Right lobe of liver (tissue), 6 donors: Measurements from ENCODE around the gene ENOX1. TPM values are rescaled to one million over a fixed set of nuclear protein-coding genes. Genes with fewer than 3 reads are reported as not detected.

Experiments
- ATAC-seq, 4 donors: fragments of 200-7000 bp; cut with Tn5 transposase; one replicate each; pipeline ENCODE4 v1.9.1; 2020; ENCODE audit warnings: mild to moderate bottlenecking in 4 of 4, moderate library complexity in 4 of 4
- DNase-seq, 3 donors: peaks; one replicate each; pipeline ENCODE4 v3.0.0-alpha.2; 2020
- H3K27ac ChIP-seq, 3 donors: fragments of 200-600 bp; one replicate each; pipeline ENCODE4 v1.8.0; 2022
- H3K27me3 ChIP-seq, 2 donors: fragments of 200-600 bp; one replicate each; pipeline ENCODE4 v1.8.0; 2022
- H3K36me3 ChIP-seq, 4 donors: fragments of 200-600 bp; sonication (generic) in 1 of 4; one replicate each; pipeline versions ENCODE4 v1.5.1 to v1.8.0; 2017 to 2022; ENCODE audit warnings: control low read depth in 1 of 4
- H3K4me1 ChIP-seq, 4 donors: fragments of 200-600 bp; sonication (generic) in 1 of 4; one replicate each; pipeline versions ENCODE4 v1.5.1 to v1.8.0; 2017 to 2022; ENCODE audit warnings: control low read depth in 1 of 4
- H3K4me3 ChIP-seq, 3 donors: fragments of 200-600 bp; one replicate each; pipeline ENCODE4 v1.8.0; 2022
- H3K9me3 ChIP-seq, 4 donors: fragments of 200-600 bp; sonication (generic) in 1 of 4; one replicate each; pipeline versions ENCODE4 v1.5.1 to v1.8.0; 2017 to 2022; ENCODE audit warnings: control low read depth in 1 of 4
- CTCF ChIP-seq, 4 donors: fragments of 200-600 bp in 3 of 4; fragments of 450-650 bp in 1 of 4; IDR thresholded peaks; one replicate each; pipeline versions ENCODE4 v1.5.1 to v1.8.0; 2016 to 2022; ENCODE audit warnings: antibody characterized with exemption in 4 of 4, mild to moderate bottlenecking in 2 of 4
- POLR2A ChIP-seq: fragments of 450-650 bp; IDR thresholded peaks from one replicate; pipeline ENCODE4 v1.6.1; 2017; ENCODE audit warnings: antibody characterized with exemption, mild to moderate bottlenecking
- WGBS: methylation state at CpG from one replicate; pipeline ENCODE4 v1.1.6; 2018; ENCODE audit warnings: low coverage, low lambda C conversion rate; ENCODE audit not compliant: insufficient coverage; ENCODE audit errors: missing lambda C conversion rate; 5-methylcytosine and 5-hydroxymethylcytosine counted together
- intact Hi-C, 2 donors: fragments of 100-400 bp; cut with DNase I; formaldehyde crosslinking; loops; one replicate each; pipeline versions ENCODE4 v1.11.2 to v1.14.1; 2022
- total RNA-seq, 6 experiments: library from RNA; depleted of rRNA in 2 of 6; stranded (reverse); fragments of >200 nt in 2 of 6; fragmentation: NEBNext Ultra II Directional in 3 of 6; extraction: Animal tissue kit (Norgen Biotek cat#: 25700) in 3 of 6; gene quantifications; one replicate each; pipeline versions ENCODE4 v1.1.0 to v1.2.4, GENCODE V29; 2016 to 2023
- donor health status: DM: no; HTN: yes; CAD: no.
- donor health status: DM: no; HTN: no; CAD: no.
- donor health status: DM: no; HTN: no; CAD: no.
- donor health status: DM: no; HTN: yes; CAD: no.
- donor health status: DM: no; HTN: yes; CAD: no.

Gene ENOX1
- total RNA-seq, 6 experiments from 2014 or later = 0.07 to 0.16 TPM; not detected in 4

GRCh38 chr13:43390619-43391018, 396.2 kb downstream of the ENOX1 start:
- TF ChIP-seq CTCF (IDR thresholded peaks at IDR 0.05) (no peak), POLR2A (no peak)
- WGBS = 57% methylated on average over 4 of the region's 4 CpGs

GRCh38 chr13:43389983-43390382, 396.8 kb downstream of the ENOX1 start:
- DNase-seq (no peak), ATAC-seq (no peak)
- Histone ChIP-seq H3K36me3 (no peaks in the 10 kb centered on the region), H3K4me1 (peaks cover 0 to 19% (median 3%) of the 10 kb centered on the region in 4 donors), H3K27me3 (no peaks in the 10 kb centered on the region), H3K4me3 (no peak overlapping the region), H3K9me3 (no peaks in the 10 kb centered on the region), H3K27ac (no peak overlapping the region)
- intact Hi-C loops = no loop called here
- whole genome bisulfite sequencing = 37% methylated on average over 4 of the region's 4 CpGs
- no peak for TF ChIP-seq CTCF (IDR thresholded peaks at IDR 0.05)
- TF ChIP-seq POLR2A = no peak

More at GRCh38 chr13:43390619-43391018, 396.2 kb downstream of the ENOX1 start:
- Histone ChIP-seq H3K4me1 (peaks cover 0 to 19% (median 3%) of the 10 kb centered on the region in 4 donors), H3K9me3 (no peaks in the 10 kb centered on the region), H3K27me3 (no peaks in the 10 kb centered on the region), H3K27ac (no peak overlapping the region), H3K36me3 (no peaks in the 10 kb centered on the region), H3K4me3 (no peak overlapping the region)
- ATAC-seq (no peak), DNase-seq (no peak)
- intact Hi-C loops = no loop called here

GRCh38 chr13:43389573-43389972, 397.2 kb downstream of the ENOX1 start:
- Histone ChIP-seq H3K4me3 (no peak overlapping the region), H3K27me3 (no peaks in the 10 kb centered on the region), H3K9me3 (no peaks in the 10 kb centered on the region), H3K36me3 (no peaks in the 10 kb centered on the region), H3K4me1 (peaks cover 0 to 19% (median 3%) of the 10 kb centered on the region in 4 donors), H3K27ac (no peak overlapping the region)
- intact Hi-C loops = no loop called here
- WGBS = 67% methylated on average over 1 of the region's 1 CpG
- DNase-seq = no peak
- ATAC-seq = peak in 1 of 4 donors; percentile 30
- TF ChIP-seq POLR2A = no peak
- TF ChIP-seq CTCF (IDR thresholded peaks at IDR 0.05) = no peak

GRCh38 chr13:43388282-43389034, 398.3 kb downstream of the ENOX1 start:
- DNase-seq (no peak), ATAC-seq (peak; percentile 72 to 90 (median 84))
- Histone ChIP-seq H3K9me3 (no peaks in the 10 kb centered on the region), H3K4me3 (no peak overlapping the region), H3K36me3 (no peaks in the 10 kb centered on the region), H3K4me1 (peaks cover 0 to 19% (median 3%) of the 10 kb centered on the region in 4 donors), H3K27ac (no peak overlapping the region), H3K27me3 (no peaks in the 10 kb centered on the region)
- no peak for TF ChIP-seq CTCF (IDR thresholded peaks at IDR 0.05)
- TF ChIP-seq POLR2A = no peak
- WGBS = 14% methylated on average over 2 of the region's 2 CpGs
- intact Hi-C loops = no loop called here
